Mammary epithelial cell (primary cell): ENCODE measurements around the gene RHCE.

Experiments
- EZH2 ChIP-seq: IDR thresholded peaks from 2 replicates; pipeline ENCODE4 v1.6.1; 2012; ENCODE audit warnings: low read length, inconsistent platforms, borderline replicate concordance
- TF ChIP-seq, protein P1 (sequence below), 2 donors: IDR thresholded peaks in 1 of 2; conservative IDR thresholded peaks in 1 of 2; 2 replicates each; pipeline ENCODE4 v1.5.1; 2011 to 2012; ENCODE audit warnings: inconsistent platforms in 2 of 2, low read length in 2 of 2, mild to moderate bottlenecking in 2 of 2, control low read depth in 1 of 2, low read depth in 1 of 2; ENCODE audit not compliant: insufficient read depth in 1 of 2; ENCODE audit errors: extremely low read depth in 1 of 2

DNA sequence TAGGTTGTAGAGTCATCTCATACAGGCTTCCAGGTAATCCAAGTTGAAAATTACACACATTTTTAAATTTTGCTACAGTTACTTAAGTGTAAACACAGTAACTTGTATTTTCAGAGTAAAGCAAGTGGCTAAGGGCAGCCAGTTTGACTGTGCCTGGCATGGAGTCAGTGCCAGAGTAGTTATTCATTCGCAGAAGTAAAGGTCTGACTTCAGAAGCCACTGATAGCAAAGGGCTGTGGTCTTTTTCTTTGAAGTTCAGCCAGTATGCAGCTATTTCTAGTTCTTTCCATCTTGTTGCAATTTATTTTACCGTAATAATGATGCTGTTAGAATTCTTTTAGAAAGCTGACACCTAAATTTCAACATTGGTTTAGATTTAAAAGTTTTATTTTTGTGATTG is 73.1 kb downstream of the RHCE start:
- TF ChIP-seq, protein P1, sequence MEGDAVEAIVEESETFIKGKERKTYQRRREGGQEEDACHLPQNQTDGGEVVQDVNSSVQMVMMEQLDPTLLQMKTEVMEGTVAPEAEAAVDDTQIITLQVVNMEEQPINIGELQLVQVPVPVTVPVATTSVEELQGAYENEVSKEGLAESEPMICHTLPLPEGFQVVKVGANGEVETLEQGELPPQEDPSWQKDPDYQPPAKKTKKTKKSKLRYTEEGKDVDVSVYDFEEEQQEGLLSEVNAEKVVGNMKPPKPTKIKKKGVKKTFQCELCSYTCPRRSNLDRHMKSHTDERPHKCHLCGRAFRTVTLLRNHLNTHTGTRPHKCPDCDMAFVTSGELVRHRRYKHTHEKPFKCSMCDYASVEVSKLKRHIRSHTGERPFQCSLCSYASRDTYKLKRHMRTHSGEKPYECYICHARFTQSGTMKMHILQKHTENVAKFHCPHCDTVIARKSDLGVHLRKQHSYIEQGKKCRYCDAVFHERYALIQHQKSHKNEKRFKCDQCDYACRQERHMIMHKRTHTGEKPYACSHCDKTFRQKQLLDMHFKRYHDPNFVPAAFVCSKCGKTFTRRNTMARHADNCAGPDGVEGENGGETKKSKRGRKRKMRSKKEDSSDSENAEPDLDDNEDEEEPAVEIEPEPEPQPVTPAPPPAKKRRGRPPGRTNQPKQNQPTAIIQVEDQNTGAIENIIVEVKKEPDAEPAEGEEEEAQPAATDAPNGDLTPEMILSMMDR (conservative IDR thresholded peaks at IDR 0.05 in 1 of 2, IDR thresholded peaks at IDR 0.05 in 1 of 2; ENCODE audit: extremely low read depth in 1 of 2, insufficient read depth in 1 of 2, low read depth in 1 of 2, low read length in 2 of 2), result no peak
- no peak for TF ChIP-seq EZH2
